Brain pericyte (primary cell): ENCODE results near the gene CCDC88B.

Experiments
- DNase-seq: peaks from one replicate; pipeline ENCODE4 v3.0.0-alpha.2; 2012; ENCODE audit warnings: low read depth, low spot score

Gene CCDC88B

GRCh38 chr11:64339754-64340408 is at the start of gene CCDC88B:
Gene CCDC88B (plus strand): TSS chr11:64340204. CDS start chr11:64340267, 63 bp downstream.
- DNase-seq, result no peak

- no peak for DNase-seq
Measured at GRCh38 chr11:64290352-64291261, 49.4 kb upstream of the CCDC88B start.

- no peak for DNase-seq
Measured at GRCh38 chr11:64291262-64291751, 48.7 kb upstream of the CCDC88B start, which contains the start of gene KCNK4. Gene KCNK4 (plus strand): TSS chr11:64291302. CDS start chr11:64293019, 1,717 bp downstream.

- DNase-seq, result no peak
Measured at GRCh38 chr11:64291752-64292459, 48.1 kb upstream of the CCDC88B start.

- no peak for DNase-seq
Measured at GRCh38 chr11:64292460-64293254, 47.3 kb upstream of the CCDC88B start.

- DNase-seq, result no peak
Measured at GRCh38 chr11:64294774-64295173, 45.2 kb upstream of the CCDC88B start.

GRCh38 chr11:64295760-64296159 is 44.2 kb upstream of the CCDC88B start:
- DNase-seq, result no peak

- no peak for DNase-seq
Measured at GRCh38 chr11:64296236-64296635, 43.8 kb upstream of the CCDC88B start.

GRCh38 chr11:64296830-64297698 is 42.9 kb upstream of the CCDC88B start:
- no peak for DNase-seq

- no peak for DNase-seq
Measured at GRCh38 chr11:64297699-64298358, 42.2 kb upstream of the CCDC88B start.

GRCh38 chr11:64298966-64299846 is 40.8 kb upstream of the CCDC88B start:
- DNase-seq, result no peak

- DNase-seq, result no peak
Measured at GRCh38 chr11:64299847-64300648, 40.0 kb upstream of the CCDC88B start, which contains the start of gene CATSPERZ. Gene CATSPERZ (plus strand): TSS chr11:64300358. CDS start chr11:64300411, 53 bp downstream.

GRCh38 chr11:64303109-64304031 is 36.6 kb upstream of the CCDC88B start:
- no peak for DNase-seq

GRCh38 chr11:64304032-64304315 is 36.0 kb upstream of the CCDC88B start:
- DNase-seq, result no peak

GRCh38 chr11:64304316-64305072 is 35.5 kb upstream of the CCDC88B start:
- DNase-seq, result peak; percentile 69
